GM18517 (cell line): Measurements from ENCODE around the gene AGBL1.
"Not testable (repeated sequence)": the region's sequence is repeated elsewhere in the genome, so short reads cannot be mapped to it uniquely, and the experiment has no call there.

ENCODE experiments used
- ATAC-seq: cut with Tn5 transposase; IDR thresholded peaks from one replicate; pipeline ENCODE4 v1.9.1; 2021; ENCODE audit warnings: mild to moderate bottlenecking, moderate library complexity; ENCODE audit not compliant: unreplicated experiment

The AGBL1 gene

GRCh38 chr15:86849558-86850285, 770.1 kb downstream of the AGBL1 start:
- no peak for ATAC-seq

GRCh38 chr15:86850939-86851338, 771.3 kb downstream of the AGBL1 start:
- no peak for ATAC-seq

DNA sequence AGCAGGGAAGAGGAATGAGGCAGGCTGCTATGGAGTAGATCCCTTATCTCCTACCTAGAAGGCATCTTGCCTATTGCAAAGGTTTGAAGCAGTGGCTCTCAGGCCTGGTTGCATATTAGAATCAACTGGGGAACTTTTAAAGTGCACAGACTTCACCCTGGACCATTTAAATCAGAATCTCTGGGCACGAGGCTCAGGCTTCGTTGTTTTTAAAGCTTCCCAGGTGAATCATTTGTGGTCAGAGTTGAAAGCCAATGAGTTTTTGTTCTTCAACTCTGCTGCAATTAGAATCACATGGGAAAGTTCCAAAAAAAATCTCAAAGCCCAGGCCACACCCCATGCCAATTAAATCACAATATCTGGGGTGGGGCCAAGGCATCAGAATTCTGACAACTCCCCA, 773.1 kb downstream of the AGBL1 start:
- ATAC-seq = no peak

- no peak for ATAC-seq
Measured at GRCh38 chr15:86854176-86854575, 774.5 kb downstream of the AGBL1 start.

DNA sequence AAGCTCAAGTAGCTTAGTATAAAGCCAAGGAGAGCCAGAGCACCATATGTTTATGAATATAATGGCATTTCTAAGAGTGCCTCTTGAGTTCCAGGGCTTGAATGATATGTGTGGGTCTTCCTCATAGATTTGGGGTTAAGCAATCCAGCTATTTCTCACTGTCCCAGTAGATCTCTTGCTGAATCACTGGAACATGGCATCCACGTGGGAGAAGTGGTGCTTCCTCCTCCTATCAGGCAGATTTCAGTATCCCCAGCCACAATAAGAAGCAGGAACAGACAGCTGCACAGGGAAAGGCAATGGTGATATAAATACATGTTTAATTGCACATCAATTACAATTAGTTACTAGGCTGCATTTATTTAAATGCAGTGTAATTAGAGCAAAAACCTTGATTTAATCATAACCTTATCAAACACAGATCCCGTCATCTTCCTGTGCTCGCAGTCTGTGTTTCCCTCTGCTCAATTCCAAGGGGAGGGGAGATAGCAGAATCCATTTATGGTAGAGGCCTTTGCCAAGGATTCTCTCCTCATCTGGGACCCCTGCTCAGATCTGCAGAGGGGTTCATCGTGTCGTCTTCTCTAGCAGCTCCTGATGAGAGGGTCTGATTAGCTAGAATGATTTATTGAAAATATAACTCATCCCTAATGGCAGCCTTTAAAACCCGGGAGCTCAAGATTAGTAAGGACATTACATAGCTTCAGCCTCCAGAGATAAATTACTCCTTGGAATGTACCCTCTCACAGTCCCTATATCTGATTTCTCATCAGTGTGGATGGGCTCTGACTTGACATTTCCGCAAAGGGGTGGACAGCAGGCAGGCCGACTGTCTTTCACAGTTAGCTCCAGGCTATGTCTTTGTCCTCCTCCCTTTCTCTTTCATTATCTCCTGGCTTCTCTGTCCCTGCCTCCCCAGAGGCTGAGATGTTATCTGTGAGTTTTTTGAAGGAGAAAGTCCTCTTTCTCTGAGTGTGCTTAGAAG, 775.9 kb downstream of the AGBL1 start:
- no peak for ATAC-seq

DNA sequence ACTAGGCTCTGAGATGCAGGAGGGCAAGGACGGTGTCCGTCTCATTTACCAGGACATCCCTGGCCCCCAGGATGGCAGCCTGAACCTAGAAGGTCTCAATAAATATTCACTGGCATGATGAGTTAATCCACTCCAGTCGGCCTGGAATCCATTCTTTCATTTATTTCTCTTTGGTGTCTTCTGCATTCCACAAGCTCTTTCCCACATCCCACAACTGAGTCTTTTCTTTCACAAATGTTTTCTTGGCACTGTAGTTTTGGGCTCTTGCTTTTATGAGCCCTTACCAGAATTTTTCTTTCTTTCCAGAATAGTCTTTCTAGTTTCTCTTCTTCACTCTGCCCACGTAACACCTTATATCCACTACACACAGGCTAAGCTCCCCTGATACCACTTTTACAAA, 778.0 kb downstream of the AGBL1 start:
- no peak for ATAC-seq

DNA sequence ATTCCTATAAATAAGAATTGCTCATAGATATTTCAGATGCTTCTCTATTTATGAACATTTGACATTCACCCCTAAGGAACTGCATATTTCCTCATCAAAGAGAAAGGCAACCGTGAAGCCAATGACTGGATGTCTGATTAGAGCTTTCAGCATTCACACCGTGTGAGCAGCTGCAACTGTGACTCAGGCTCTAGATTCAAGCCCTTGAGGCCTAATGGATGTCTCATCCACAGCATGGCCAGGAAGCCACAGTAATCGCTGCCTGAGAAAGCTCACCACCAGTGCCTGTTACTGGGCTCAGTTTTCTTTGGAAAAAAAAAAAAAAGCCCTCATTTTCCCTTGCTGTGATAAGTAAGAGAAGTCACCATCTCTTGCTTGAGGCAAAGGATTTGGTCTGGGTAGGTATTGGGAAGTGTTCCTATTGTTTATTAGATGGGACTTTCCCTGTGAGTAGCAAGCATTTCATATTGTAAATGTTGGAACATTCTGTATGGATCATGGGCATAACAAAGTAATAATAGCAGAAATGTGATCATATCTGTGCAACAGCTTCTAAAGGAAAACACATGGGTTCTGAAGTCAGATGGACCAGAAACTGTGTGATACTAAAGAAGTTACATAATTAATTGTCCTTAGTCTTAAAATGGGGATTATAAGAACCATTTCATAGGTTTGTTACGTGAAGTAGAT, 783.7 kb downstream of the AGBL1 start:
- ATAC-seq = no peak

DNA sequence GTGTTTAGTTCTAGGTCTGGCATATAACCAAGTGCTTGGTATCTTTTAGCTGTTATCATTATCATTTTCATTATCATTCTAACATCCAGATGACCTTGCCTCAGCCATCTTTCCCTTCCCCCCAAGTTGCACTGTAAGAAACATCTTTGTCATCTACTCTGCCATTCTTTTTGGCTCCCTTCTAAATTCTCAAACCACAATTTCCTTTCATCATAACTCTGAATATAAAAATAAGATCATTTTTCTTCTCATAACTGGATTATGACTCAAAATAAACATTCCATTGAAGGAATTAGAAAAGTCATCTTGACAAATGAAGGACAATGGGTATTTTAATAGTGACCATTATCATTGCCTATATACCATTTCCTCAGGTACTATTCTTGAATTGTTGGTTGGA, 786.2 kb downstream of the AGBL1 start:
- no peak for ATAC-seq

- no peak for ATAC-seq
Measured at GRCh38 chr15:86870846-86871245, 791.2 kb downstream of the AGBL1 start.

GRCh38 chr15:86871964-86872363, 792.3 kb downstream of the AGBL1 start:
- ATAC-seq = no peak

GRCh38 chr15:86872782-86873181, 793.1 kb downstream of the AGBL1 start:
- ATAC-seq = no peak

- ATAC-seq = no peak
Measured at GRCh38 chr15:86875067-86875466, 795.4 kb downstream of the AGBL1 start.

- no peak for ATAC-seq
Measured at GRCh38 chr15:86876387-86876944, 796.8 kb downstream of the AGBL1 start.

DNA sequence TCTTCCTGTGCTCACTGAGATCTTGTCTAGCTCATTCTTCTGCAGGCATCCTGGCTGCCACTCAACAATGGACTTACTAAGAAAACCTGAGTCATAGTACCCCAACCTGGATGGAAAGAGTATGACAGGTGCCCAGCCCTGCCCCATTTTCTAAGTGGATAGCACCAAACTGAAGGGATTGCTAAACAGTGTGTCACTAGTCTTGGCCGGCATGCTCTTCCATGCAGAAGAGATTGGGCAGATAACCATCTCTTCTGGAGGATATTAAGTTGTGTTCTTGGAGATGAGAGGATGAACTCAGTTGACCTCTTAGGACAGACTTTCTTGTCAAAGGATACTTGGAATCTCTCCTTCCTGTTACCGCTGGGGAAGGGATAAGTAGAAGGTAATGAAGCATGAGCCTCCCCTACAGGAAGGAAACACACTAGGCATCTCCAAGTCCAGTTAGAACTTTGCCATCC, 797.5 kb downstream of the AGBL1 start:
- no peak for ATAC-seq

GRCh38 chr15:86878844-86879243, 799.2 kb downstream of the AGBL1 start:
- not testable (repeated sequence) for ATAC-seq

DNA sequence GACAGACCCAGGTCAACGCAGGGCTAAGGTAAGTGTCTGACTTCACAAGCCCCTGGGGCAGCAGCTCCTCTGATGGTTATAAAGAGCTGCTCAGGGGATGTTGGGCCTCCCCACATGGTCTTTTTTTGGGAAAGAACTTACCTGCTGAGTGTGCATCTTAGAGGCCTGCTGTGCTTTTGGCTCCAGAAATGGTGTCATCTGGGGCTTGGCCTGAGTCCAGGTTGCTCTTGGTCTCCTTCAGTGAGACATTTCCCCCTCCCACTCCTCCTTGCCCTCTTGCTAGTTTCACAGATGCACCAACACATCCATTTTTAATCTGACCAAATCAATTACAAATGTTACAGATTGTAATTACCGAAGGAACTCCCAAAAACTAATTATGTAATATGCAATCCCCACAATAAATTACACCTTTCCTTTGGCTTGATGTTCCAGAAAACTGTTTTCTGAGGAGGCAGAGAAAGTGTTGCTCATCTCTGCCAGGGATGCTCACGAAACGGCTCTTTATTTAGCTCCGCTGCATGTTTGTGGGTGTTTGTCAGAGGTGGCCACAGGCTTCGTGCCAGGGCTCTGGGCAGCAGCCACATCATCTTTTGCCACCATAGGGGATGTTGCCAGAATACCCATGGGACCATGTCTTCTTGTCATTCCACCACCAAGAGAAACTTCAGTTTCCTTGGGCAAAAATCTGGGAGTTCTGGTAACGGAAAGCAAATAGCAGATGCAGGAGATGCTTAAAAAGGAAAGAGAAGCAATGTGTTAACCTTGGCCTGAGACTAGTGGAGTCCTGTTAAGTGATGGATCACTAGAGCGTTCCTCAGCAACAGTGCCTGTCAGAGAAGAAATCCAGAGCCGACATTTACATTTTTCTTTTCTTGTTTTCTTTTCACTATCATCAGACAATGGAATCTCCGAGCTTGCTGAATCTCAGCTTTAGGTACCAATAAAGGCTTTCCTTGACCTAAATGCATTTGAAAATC, 799.9 kb downstream of the AGBL1 start:
- no peak for ATAC-seq

GRCh38 chr15:86885616-86886015, 805.9 kb downstream of the AGBL1 start:
- ATAC-seq = no peak

DNA sequence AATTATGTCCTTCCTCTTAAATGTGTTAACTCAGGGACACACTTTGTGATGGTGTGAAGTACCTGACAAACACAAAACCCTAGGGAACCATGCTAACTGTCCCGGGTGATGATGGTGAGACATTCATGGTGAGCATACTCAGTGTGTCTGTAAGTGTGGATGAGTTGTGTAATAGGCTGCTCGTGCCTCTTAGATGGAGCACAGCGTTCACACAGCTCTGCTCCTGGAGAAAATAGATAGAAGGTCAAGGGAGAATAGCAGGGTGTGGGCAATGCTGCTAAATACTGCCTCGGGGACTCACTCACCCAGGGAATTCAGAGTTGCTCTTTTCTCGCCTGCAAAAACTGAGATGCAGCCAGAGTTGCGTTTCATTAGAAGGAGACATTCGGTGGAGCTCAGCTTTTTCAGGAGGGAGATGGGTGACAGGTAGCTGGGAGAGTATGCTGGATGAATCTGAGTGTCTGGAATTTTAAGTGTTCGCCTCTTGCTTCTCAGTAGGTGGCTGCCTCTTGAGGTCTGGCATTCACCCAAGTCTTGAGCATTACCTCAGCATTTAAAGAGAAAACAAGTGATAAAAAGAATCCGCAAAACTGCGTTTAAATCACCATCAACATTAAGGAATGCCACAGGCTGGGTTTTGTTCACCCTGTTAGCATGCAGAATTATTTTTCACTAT, 813.2 kb downstream of the AGBL1 start:
- ATAC-seq = no peak

DNA sequence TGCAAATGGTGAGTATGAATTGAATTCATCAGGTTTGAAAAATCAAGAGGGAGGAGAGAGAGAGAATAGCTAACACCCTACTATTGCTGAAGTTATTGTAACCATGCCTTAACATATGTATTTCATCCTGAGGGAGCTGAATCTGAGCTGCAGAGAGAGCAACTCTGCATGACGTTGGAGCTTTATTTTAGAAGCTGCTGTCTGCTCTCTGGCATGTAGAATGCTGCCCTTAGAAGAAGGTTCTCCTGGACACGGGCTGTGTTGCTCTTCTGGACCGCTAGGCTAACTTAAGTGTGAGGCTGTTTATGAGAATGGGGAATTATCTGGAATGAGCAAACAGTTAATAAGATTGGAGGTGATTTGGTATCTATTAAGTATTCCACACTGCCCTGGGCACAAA, 814.6 kb downstream of the AGBL1 start:
- ATAC-seq = no peak
